ENCODE data around the gene FLT1.

- no peak for TF ChIP-seq CTCF (conservative IDR thresholded peaks at IDR 0.05 in 1 of 2, IDR thresholded peaks at IDR 0.05 in 1 of 2; ENCODE audit: extremely low read depth in 1 of 2, insufficient read depth in 1 of 2, low read depth in 1 of 2, low read length in 2 of 2)
- no peak for TF ChIP-seq EZH2 (IDR thresholded peaks at IDR 0.05; ENCODE audit: borderline replicate concordance, low read length)
Measured at GRCh38 chr13:28510542-28510941, 15.6 kb upstream of the FLT1 start.

All from mammary epithelial cell (primary cell).